ENCODE results near the gene ANXA11.
A peak's percentile ranks its signal among the peaks of the same experiment; 100 is the strongest.
"Not testable (repeated sequence)": the region's sequence is repeated elsewhere in the genome, so short reads cannot be mapped to it uniquely, and the experiment has no call there.

The ANXA11 gene

DNA sequence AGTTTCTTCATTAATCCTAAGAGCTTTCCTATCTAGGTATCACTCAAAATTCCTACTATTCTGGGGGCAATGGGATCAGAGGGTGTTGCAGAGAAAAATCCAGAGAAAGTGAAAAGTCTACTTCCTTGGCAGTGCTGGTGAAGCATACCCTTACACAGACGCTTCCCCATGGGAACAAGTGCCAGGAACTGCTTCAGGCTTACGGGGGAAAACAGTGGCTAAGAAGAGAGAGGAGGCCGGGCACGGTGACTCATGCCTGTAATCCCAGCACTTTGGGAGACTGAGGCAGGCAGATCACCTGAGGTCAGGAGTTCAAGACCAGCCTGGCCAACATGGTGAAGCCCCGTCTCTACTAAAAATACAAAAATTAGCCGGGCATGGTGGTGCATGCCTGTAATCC is 2.8 kb downstream of the ANXA11 start:
- DNase-seq (ENCODE audit: low spot score); H3K27me3 Mint-ChIP-seq (ENCODE audit: low read depth); H3K9me3 Mint-ChIP-seq: not testable (repeated sequence)
- peak overlapping the region; percentile 86 for H3K4me3 Mint-ChIP-seq
- H3K4me1 Mint-ChIP-seq (ENCODE audit: low read depth) = peaks cover 52% of the 10 kb centered on the region
- H3K27ac Mint-ChIP-seq = peak overlapping the region; percentile 87
- H3K36me3 Mint-ChIP-seq (ENCODE audit: low read depth) = peaks cover 23% of the 10 kb centered on the region

DNA sequence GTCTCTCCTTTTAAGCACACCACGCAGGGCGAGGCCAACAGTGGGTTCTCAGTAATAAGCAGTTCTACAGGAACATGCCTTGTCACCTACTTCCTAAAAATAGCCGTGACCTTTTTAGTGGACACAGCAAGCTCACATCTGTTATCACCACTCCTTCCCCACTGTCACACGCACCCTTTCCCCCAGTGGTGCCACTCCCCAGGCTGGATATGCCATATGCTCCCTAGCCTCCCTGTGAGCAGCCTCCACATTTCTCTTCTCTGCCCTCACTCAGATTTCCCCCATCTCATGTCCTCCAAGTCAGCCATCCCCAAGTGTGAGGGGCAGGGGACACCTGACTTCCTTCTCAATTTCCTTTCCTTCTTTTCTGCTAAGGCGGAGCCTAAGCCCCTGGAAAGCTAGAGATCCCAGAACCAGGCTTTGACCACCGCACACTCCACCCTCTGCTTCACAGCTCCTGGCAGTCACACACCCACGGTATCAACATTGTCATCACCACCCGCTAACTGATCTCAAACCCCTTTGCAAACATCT is 3.7 kb downstream of the ANXA11 start:
- Mint-ChIP-seq H3K27me3 (ENCODE audit: low read depth) (no peaks in the 10 kb centered on the region), H3K9me3 (no peaks in the 10 kb centered on the region), H3K4me1 (ENCODE audit: low read depth) (peaks cover 60% of the 10 kb centered on the region), H3K4me3 (peak overlapping the region; percentile 86), H3K27ac (peak overlapping the region; percentile 72), H3K36me3 (ENCODE audit: low read depth) (peaks cover 23% of the 10 kb centered on the region)
- no peak for DNase-seq (ENCODE audit: low spot score)

- Mint-ChIP-seq H3K27ac (peak overlapping the region; percentile 72), H3K4me3 (no peak overlapping the region), H3K27me3 (ENCODE audit: low read depth) (no peaks in the 10 kb centered on the region), H3K36me3 (ENCODE audit: low read depth) (peaks cover 29% of the 10 kb centered on the region), H3K9me3 (no peaks in the 10 kb centered on the region), H3K4me1 (ENCODE audit: low read depth) (peaks cover 61% of the 10 kb centered on the region)
- no peak for DNase-seq (ENCODE audit: low spot score)
Measured at GRCh38 chr10:80200687-80201086, 4.7 kb downstream of the ANXA11 start.

GRCh38 chr10:80200259-80200658 is 5.1 kb downstream of the ANXA11 start:
- no peaks in the 10 kb centered on the region for H3K27me3 Mint-ChIP-seq (ENCODE audit: low read depth)
- H3K4me3 Mint-ChIP-seq = no peak overlapping the region
- H3K36me3 Mint-ChIP-seq (ENCODE audit: low read depth) = peaks cover 33% of the 10 kb centered on the region
- no peak overlapping the region for H3K27ac Mint-ChIP-seq
- H3K4me1 Mint-ChIP-seq (ENCODE audit: low read depth) = peaks cover 64% of the 10 kb centered on the region
- H3K9me3 Mint-ChIP-seq = no peaks in the 10 kb centered on the region
- no peak for DNase-seq (ENCODE audit: low spot score)

- Mint-ChIP-seq H3K27me3 (ENCODE audit: low read depth) (no peaks in the 10 kb centered on the region), H3K27ac (no peak overlapping the region), H3K9me3 (no peaks in the 10 kb centered on the region), H3K36me3 (ENCODE audit: low read depth) (peaks cover 35% of the 10 kb centered on the region), H3K4me3 (no peak overlapping the region), H3K4me1 (ENCODE audit: low read depth) (peaks cover 64% of the 10 kb centered on the region)
- no peak for DNase-seq (ENCODE audit: low spot score)
Measured at GRCh38 chr10:80199828-80200227, 5.5 kb downstream of the ANXA11 start.

GRCh38 chr10:80197972-80198916 is 7.1 kb downstream of the ANXA11 start:
- DNase-seq (ENCODE audit: low spot score) = no peak
- Mint-ChIP-seq H3K27me3 (ENCODE audit: low read depth) (no peaks in the 10 kb centered on the region), H3K4me3 (no peak overlapping the region), H3K27ac (peak overlapping the region; percentile 51), H3K4me1 (ENCODE audit: low read depth) (peaks cover 60% of the 10 kb centered on the region), H3K9me3 (no peaks in the 10 kb centered on the region), H3K36me3 (ENCODE audit: low read depth) (peaks cover 40% of the 10 kb centered on the region)

GRCh38 chr10:80196950-80197315 is 8.4 kb downstream of the ANXA11 start:
- peaks cover 45% of the 10 kb centered on the region for H3K36me3 Mint-ChIP-seq (ENCODE audit: low read depth)
- peak overlapping the region; percentile 55 for H3K4me3 Mint-ChIP-seq
- no peak for DNase-seq (ENCODE audit: low spot score)
- peaks cover 9% of the 10 kb centered on the region for H3K9me3 Mint-ChIP-seq
- H3K27me3 Mint-ChIP-seq (ENCODE audit: low read depth) = no peaks in the 10 kb centered on the region
- H3K27ac Mint-ChIP-seq = peak overlapping the region; percentile 60
- H3K4me1 Mint-ChIP-seq (ENCODE audit: low read depth) = peaks cover 55% of the 10 kb centered on the region

- Mint-ChIP-seq H3K27ac (peak overlapping the region; percentile 60), H3K27me3 (ENCODE audit: low read depth) (no peaks in the 10 kb centered on the region), H3K36me3 (ENCODE audit: low read depth) (peaks cover 45% of the 10 kb centered on the region), H3K4me3 (peak overlapping the region; percentile 55), H3K4me1 (ENCODE audit: low read depth) (peaks cover 55% of the 10 kb centered on the region), H3K9me3 (peaks cover 9% of the 10 kb centered on the region)
- peak; percentile 66 for DNase-seq (ENCODE audit: low spot score)
Measured at GRCh38 chr10:80196270-80196949, 8.9 kb downstream of the ANXA11 start.

GRCh38 chr10:80195046-80195574 is 10.2 kb downstream of the ANXA11 start:
- Mint-ChIP-seq H3K9me3 (peaks cover 9% of the 10 kb centered on the region), H3K27me3 (ENCODE audit: low read depth) (no peaks in the 10 kb centered on the region), H3K36me3 (ENCODE audit: low read depth) (peaks cover 36% of the 10 kb centered on the region), H3K27ac (peak overlapping the region; percentile 44), H3K4me1 (ENCODE audit: low read depth) (peaks cover 48% of the 10 kb centered on the region), H3K4me3 (no peak overlapping the region)
- no peak for DNase-seq (ENCODE audit: low spot score)

GRCh38 chr10:80194373-80195045 is 10.8 kb downstream of the ANXA11 start:
- Mint-ChIP-seq H3K27ac (no peak overlapping the region), H3K27me3 (ENCODE audit: low read depth) (no peaks in the 10 kb centered on the region), H3K4me1 (ENCODE audit: low read depth) (peaks cover 49% of the 10 kb centered on the region), H3K4me3 (no peak overlapping the region), H3K36me3 (ENCODE audit: low read depth) (peaks cover 39% of the 10 kb centered on the region), H3K9me3 (peaks cover 9% of the 10 kb centered on the region)
- DNase-seq (ENCODE audit: low spot score) = no peak

GRCh38 chr10:80192553-80192952 is 12.8 kb downstream of the ANXA11 start:
- Mint-ChIP-seq H3K4me3 (no peak overlapping the region), H3K36me3 (ENCODE audit: low read depth) (peaks cover 40% of the 10 kb centered on the region), H3K27me3 (ENCODE audit: low read depth) (no peaks in the 10 kb centered on the region), H3K9me3 (peaks cover 9% of the 10 kb centered on the region), H3K27ac (peak overlapping the region; percentile 58), H3K4me1 (ENCODE audit: low read depth) (peaks cover 54% of the 10 kb centered on the region)
- no peak for DNase-seq (ENCODE audit: low spot score)

DNA sequence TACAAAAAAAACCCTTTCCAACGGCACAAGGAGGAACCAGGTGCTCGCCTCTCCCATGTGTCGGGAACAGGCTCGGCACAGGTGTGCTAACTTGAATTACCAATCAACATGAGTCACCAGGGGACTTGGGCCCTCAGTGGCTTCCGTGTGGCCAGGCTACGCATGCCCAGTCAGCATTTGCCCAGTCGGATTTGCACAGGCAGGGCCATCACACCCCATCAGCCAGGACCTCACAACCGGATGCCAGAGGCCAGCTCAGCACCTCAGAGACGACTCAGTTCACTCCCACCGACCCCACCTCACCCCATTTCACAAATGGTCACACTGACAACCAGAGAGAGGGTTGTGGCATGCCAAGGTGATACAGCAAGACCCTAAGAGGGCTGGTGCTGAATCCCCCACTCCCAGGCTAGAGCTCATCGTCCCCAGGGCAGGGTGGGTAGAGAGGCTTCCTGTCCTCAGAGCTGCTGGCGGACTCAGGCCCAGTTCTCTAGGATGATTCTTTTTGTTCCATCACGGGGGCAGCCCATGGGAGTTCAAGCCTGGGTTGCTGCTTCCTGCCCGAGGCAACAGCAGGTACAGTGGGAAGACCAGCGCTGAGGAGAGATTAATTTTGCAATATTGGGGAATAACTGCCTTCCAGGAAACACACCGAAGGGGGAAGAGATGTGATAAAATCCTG is 13.6 kb downstream of the ANXA11 start:
- Mint-ChIP-seq H3K4me1 (ENCODE audit: low read depth) (peaks cover 54% of the 10 kb centered on the region), H3K27me3 (ENCODE audit: low read depth) (no peaks in the 10 kb centered on the region), H3K36me3 (ENCODE audit: low read depth) (peaks cover 43% of the 10 kb centered on the region), H3K9me3 (peaks cover 9% of the 10 kb centered on the region), H3K27ac (peak overlapping the region; percentile 38), H3K4me3 (peak overlapping the region; percentile 21)
- DNase-seq (ENCODE audit: low spot score) = no peak

- Mint-ChIP-seq H3K27ac (peak overlapping the region; percentile 95), H3K36me3 (ENCODE audit: low read depth) (peaks cover 25% of the 10 kb centered on the region), H3K4me3 (peak overlapping the region; percentile 78), H3K4me1 (ENCODE audit: low read depth) (peaks cover 64% of the 10 kb centered on the region), H3K27me3 (ENCODE audit: low read depth) (no peaks in the 10 kb centered on the region), H3K9me3 (peaks cover 9% of the 10 kb centered on the region)
- no peak for DNase-seq (ENCODE audit: low spot score)
Measured at GRCh38 chr10:80188713-80189112, 16.6 kb downstream of the ANXA11 start.

All from T-helper 2 cell treated with Interferon-gamma antibody and Interleukin-4, amounts not matched to agents 5 μg/mL and 100 μg/mL, for 36 hours (primary cell).